HepG2 (cell line): ENCODE data around the gene SMIM1. TPM values are rescaled to one million over a fixed set of nuclear protein-coding genes. Genes with fewer than 3 reads are reported as not detected.

Experiments used
- ATAC-seq: fragments of 200-7000 bp; cut with Tn5 transposase; 3 replicates; pipeline ENCODE4 v1.9.1; 2020; ENCODE audit warnings: mild to moderate bottlenecking, moderate library complexity
- BruUV-seq: library from RNA; stranded (reverse); fragments of 400-500 nt; replicated peaks from 2 replicates; lab custom pipeline; 2021; lab: Mats Ljungman, UMichigan
- CTCF ChIA-PET: fragments of 300-600 bp; formaldehyde crosslinking; extraction: SDS; loops from one replicate; lab custom pipeline; 2021; ENCODE audit warnings: low total read pairs, inconsistent platforms, low intra/inter-chr PET ratio; lab: Yijun Ruan, JAX
- POLR2A ChIA-PET: fragments of 350-600 bp; sonication (Branson Sonifier 250); formaldehyde crosslinking; loops from one replicate; lab custom pipeline; 2020; ENCODE audit warnings: antibody characterized with exemption, inconsistent platforms; lab: Yijun Ruan, JAX
- DNase-seq: peaks from one replicate; pipeline ENCODE4 v3.0.0-alpha.2; 2015; ENCODE audit warnings: low spot score
- FAIRE-seq: peaks from 3 replicates; lab custom pipeline; 2011; peaks lifted over from hg19 to GRCh38; lab: Jason Lieb, UNC
- H2AFZ ChIP-seq: one replicate; pipeline ENCODE4 v1.6.1; 2011; ENCODE audit warnings: low read length, inconsistent platforms
- H3K27ac ChIP-seq: fragments of 300-600 bp; 3 replicates; pipeline ENCODE4 v1.8.0; 2011; ENCODE audit warnings: mixed run types, mild to moderate bottlenecking, mixed read lengths, low read length, inconsistent platforms; ENCODE audit not compliant: insufficient read depth; ENCODE audit errors: extremely low read length
- H3K27me3 ChIP-seq, 2 experiments: fragments of 200-600 bp in 1 of 2; 2 replicates in 1 of 2; 3 replicates in 1 of 2; pipeline versions ENCODE4 v1.6.0 to v1.8.0; 2011; ENCODE audit warnings: low read length in 2 of 2, mild to moderate bottlenecking in 2 of 2, moderate library complexity in 2 of 2, inconsistent platforms in 1 of 2; ENCODE audit not compliant: insufficient read depth in 2 of 2, control insufficient read depth in 1 of 2
- H3K36me3 ChIP-seq, 2 experiments: fragments of 200-600 bp in 1 of 2; replicated peaks in 1 of 2; 2 replicates in 1 of 2; 3 replicates in 1 of 2; pipeline versions ENCODE4 v1.5.1 to v1.8.0; 2011; ENCODE audit warnings: low read length in 2 of 2, inconsistent platforms in 1 of 2; ENCODE audit not compliant: insufficient read depth in 2 of 2, control insufficient read depth in 1 of 2
- H3K4me1 ChIP-seq: 2 replicates; pipeline ENCODE4 v1.5.1; 2012; ENCODE audit warnings: low read length, inconsistent platforms; ENCODE audit not compliant: insufficient read depth
- H3K4me2 ChIP-seq: 2 replicates; pipeline ENCODE4 v1.6.0; 2011; ENCODE audit warnings: low read depth, low read length, inconsistent platforms
- H3K4me3 ChIP-seq, 3 experiments: fragments of 200-600 bp in 1 of 3; sonication (generic), shearing (Covaris generic) in 1 of 3; replicated peaks in 1 of 3; 2 replicates each; pipeline ENCODE4 v1.5.1; 2011 to 2016; ENCODE audit warnings: low read length in 3 of 3, inconsistent platforms in 2 of 3, low read depth in 2 of 3, mild to moderate bottlenecking in 2 of 3, control low read depth in 1 of 3, mixed read lengths in 1 of 3; ENCODE audit not compliant: insufficient read depth in 1 of 3
- H3K79me2 ChIP-seq: one replicate; pipeline ENCODE4 v1.6.1; 2011; ENCODE audit warnings: low read length, inconsistent platforms; ENCODE audit not compliant: insufficient read depth
- H3K9ac ChIP-seq: 2 replicates; pipeline ENCODE4 v1.6.0; 2011; ENCODE audit warnings: mild to moderate bottlenecking, low read depth, low read length, inconsistent platforms; ENCODE audit not compliant: insufficient read depth
- H3K9me3 ChIP-seq: 2 replicates; pipeline ENCODE4 v1.5.1; 2012; ENCODE audit warnings: mild to moderate bottlenecking, low read length
- H4K20me1 ChIP-seq: 2 replicates; pipeline ENCODE4 v1.6.0; 2011; ENCODE audit warnings: inconsistent platforms, mild to moderate bottlenecking, low read length, moderate library complexity; ENCODE audit not compliant: insufficient read depth
- EP300 ChIP-seq, 3 experiments: sonication (generic) in 1 of 3; formaldehyde crosslinking in 1 of 3; IDR thresholded peaks; 2 replicates each; pipeline versions ENCODE4 v1.5.1 to v1.6.1; 2011 to 2020; ENCODE audit warnings: low read depth in 2 of 3, low read length in 2 of 3, borderline replicate concordance in 1 of 3, improper control_type of control experiment in 1 of 3, mild to moderate bottlenecking in 1 of 3, missing genetic modification reagents in 1 of 3, moderate library complexity in 1 of 3
- IRF1 ChIP-seq: sonication (generic); formaldehyde crosslinking; IDR thresholded peaks from 2 replicates; pipeline ENCODE4 v1.4.0; 2020; ENCODE audit warnings: low read depth, mild to moderate bottlenecking, missing genetic modification reagents
- NRL ChIP-seq: sonication (generic); formaldehyde crosslinking; IDR thresholded peaks from 2 replicates; pipeline ENCODE4 v1.5.0; 2020; ENCODE audit warnings: missing genetic modification reagents, mild to moderate bottlenecking, moderate library complexity, borderline replicate concordance
- SOX5 ChIP-seq: IDR thresholded peaks from 2 replicates; pipeline ENCODE4 v1.6.1; 2016; ENCODE audit warnings: borderline replicate concordance
- SOX6 ChIP-seq, 2 experiments: fragments of 450-650 bp in 1 of 2; sonication (generic) in 1 of 2; formaldehyde crosslinking in 1 of 2; IDR thresholded peaks; 2 replicates each; pipeline versions ENCODE4 v1.4.0 to v1.6.1; 2017 to 2020; ENCODE audit warnings: antibody characterized with exemption in 1 of 2, mild to moderate bottlenecking in 1 of 2, missing genetic modification reagents in 1 of 2
- ZNF230 ChIP-seq: sonication (generic); formaldehyde crosslinking; IDR thresholded peaks from 2 replicates; pipeline ENCODE4 v1.4.0; 2020; ENCODE audit warnings: mild to moderate bottlenecking, missing genetic modification reagents
- ZNF614 ChIP-seq: IDR thresholded peaks from 2 replicates; pipeline ENCODE4 v1.6.1; 2018; ENCODE audit warnings: missing biosample characterization, missing genetic modification reagents, inconsistent platforms, borderline replicate concordance
- ZNF660 ChIP-seq: sonication (generic); formaldehyde crosslinking; IDR thresholded peaks from 2 replicates; pipeline ENCODE4 v1.5.1; 2020; ENCODE audit warnings: mild to moderate bottlenecking, low read depth, missing genetic modification reagents, borderline replicate concordance
- WGBS: methylation state at CpG from one replicate; pipeline ENCODE4 v1.1.6; 2017; ENCODE audit warnings: low lambda C conversion rate; 5-methylcytosine and 5-hydroxymethylcytosine counted together
- in situ Hi-C: cut with HindIII; loops from 2 replicates; pipeline ENCODE4 v1.10.0; 2017; ENCODE audit warnings: low pct_unique_long_range_greater_than_20kb; ENCODE audit not compliant: extremely low pct_ligation_motif_present
- intact Hi-C: fragments of 100-400 bp; cut with micrococcal nuclease; formaldehyde crosslinking; loops from one replicate; pipeline ENCODE4 v1.10.0; 2022; ENCODE audit not compliant: unreplicated experiment
- polyA plus RNA-seq, 8 experiments: library from polyadenylated mRNA; depleted of rRNA in 3 of 8; stranded (reverse) in 7 of 8; unstranded in 1 of 8; fragments of >200 nt; fragmentation: Illumina TruSeq in 4 of 8; extraction: Trizol in 4 of 8; gene quantifications; 2 replicates each; pipeline versions ENCODE4 v1.2.1 to v1.2.3, GENCODE V29; 2011 to 2016; ENCODE audit warnings: low read depth in 4 of 8, missing spikeins in 1 of 8, mixed read lengths in 1 of 8; ENCODE audit not compliant: insufficient read depth in 1 of 8
- total RNA-seq, 5 experiments: library from RNA; depleted of rRNA; stranded (reverse); fragments of >200 nt; fragmentation: Illumina TruSeq; extraction: Trizol; gene quantifications; 2 replicates each; pipeline ENCODE4 v1.2.3, GENCODE V29; 2016; ENCODE audit warnings: low read depth in 1 of 5
- TF ChIP-seq, protein P1 (sequence below): sonication (generic); IDR thresholded peaks from 2 replicates; pipeline ENCODE4 v1.6.1; 2016; ENCODE audit warnings: low read depth, borderline replicate concordance

The SMIM1 gene
- total and polyA plus RNA-seq, 2 of the 13 experiments (the other 11 are each of a cell fraction or from before 2014, with no cell fraction given): 12.4 to 56.3 TPM

- Histone ChIP-seq H2AFZ (no peak overlapping the region), H3K27ac (no peak overlapping the region), H3K36me3 (peaks cover 14 to 46% of the 10 kb centered on the region in 2 experiments), H3K9ac (no peak overlapping the region), H3K9me3 (no peaks in the 10 kb centered on the region), H3K4me1 (peaks cover 27% of the 10 kb centered on the region), H3K4me3 (no peak overlapping the region), H3K27me3 (no peaks in the 10 kb centered on the region), H4K20me1 (0 out of 2 replicates have a peak, but pooled peaks cover 7% of the 10 kb centered on the region), H3K4me2 (no peak overlapping the region), H3K79me2 (peaks cover 28% of the 10 kb centered on the region)
- no peak for TF ChIP-seq ZNF614 (CRISPR knock-in tag)
- no peak for TF ChIP-seq EP300 (IDR thresholded peaks at IDR 0.05; ENCODE audit: low read depth in 2 of 2, low read length in 2 of 2)
- TF ChIP-seq EP300 (CRISPR knock-in tag; IDR thresholded peaks at IDR 0.05; ENCODE audit: borderline replicate concordance): no peak
- no peak for TF ChIP-seq IRF1 (CRISPR knock-in tag)
- TF ChIP-seq ZNF230 (CRISPR knock-in tag): no peak
- TF ChIP-seq, protein P1, sequence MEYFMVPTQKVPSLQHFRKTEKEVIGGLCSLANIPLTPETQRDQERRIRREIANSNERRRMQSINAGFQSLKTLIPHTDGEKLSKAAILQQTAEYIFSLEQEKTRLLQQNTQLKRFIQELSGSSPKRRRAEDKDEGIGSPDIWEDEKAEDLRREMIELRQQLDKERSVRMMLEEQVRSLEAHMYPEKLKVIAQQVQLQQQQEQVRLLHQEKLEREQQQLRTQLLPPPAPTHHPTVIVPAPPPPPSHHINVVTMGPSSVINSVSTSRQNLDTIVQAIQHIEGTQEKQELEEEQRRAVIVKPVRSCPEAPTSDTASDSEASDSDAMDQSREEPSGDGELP: no peak
- TF ChIP-seq NRL: 0 out of 2 replicates have a peak, but pooled peaks have one; percentile 30
- no peak for TF ChIP-seq SOX6 (IDR thresholded peaks at IDR 0.05)
- no peak for TF ChIP-seq SOX6 (CRISPR knock-in tag; IDR thresholded peaks at IDR 0.05)
- no peak for TF ChIP-seq ZNF660 (CRISPR knock-in tag)
- TF ChIP-seq SOX5 (CRISPR knock-in tag): no peak
- WGBS: 92% methylated on average over 17 of the region's 26 CpGs
- FAIRE-seq: no peak
- DNase-seq: no peak
- BruUV-seq: no TSS peak
- intact Hi-C loops (no loop called here), in situ Hi-C loops (no loop called here)
- CTCF ChIA-PET: no interaction called here
- POLR2A ChIA-PET: interaction anchor here (1.0 to 1.6 kb wide), 2 partner anchors 8 to 12 kb away, joined by 3 to 4 read pairs; partner anchors contain the start of gene LRRC47
- no peak for ATAC-seq
Measured at GRCh38 chr1:3787745-3788605, 15.4 kb downstream of the SMIM1 start.
